NCI-H774 (cell line): ENCODE results near the gene CLEC17A.
"Not testable (repeated sequence)": the region's sequence is repeated elsewhere in the genome, so short reads cannot be mapped to it uniquely, and the experiment has no call there.

ENCODE experiments used
- DNase-seq: peaks from one replicate; lab custom pipeline; 2025; lab: John Stamatoyannopoulos, UW

The CLEC17A gene

GRCh38 chr19:14580623-14581237, 2.2 kb upstream of the CLEC17A start:
- DNase-seq, result no peak

DNA sequence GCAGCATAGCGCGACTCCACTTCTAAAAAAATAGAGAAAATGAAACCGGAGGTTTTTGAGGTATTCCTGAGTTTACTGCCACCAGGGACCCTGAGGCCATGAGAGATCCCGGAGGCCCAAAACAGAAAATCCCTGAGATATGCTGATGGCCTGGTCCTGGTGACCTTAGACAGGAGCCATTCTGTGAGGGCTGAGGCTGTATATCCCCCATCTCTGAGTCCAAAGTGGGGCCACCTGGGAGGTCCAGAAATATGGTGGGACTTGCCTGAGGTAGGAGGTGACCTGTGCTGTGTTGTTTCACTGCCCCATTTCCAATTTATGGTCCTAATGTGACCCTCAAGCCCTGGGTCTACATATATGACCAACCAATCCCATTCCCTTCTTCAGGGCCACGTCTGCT, 1.5 kb downstream of the CLEC17A start:
- not testable (repeated sequence) for DNase-seq

GRCh38 chr19:14585187-14585586, 2.3 kb downstream of the CLEC17A start:
- DNase-seq, result not testable (repeated sequence)

GRCh38 chr19:14589433-14589832, 6.5 kb downstream of the CLEC17A start:
- not testable (repeated sequence) for DNase-seq

- no peak for DNase-seq
Observed at GRCh38 chr19:14595558-14595957, 12.7 kb downstream of the CLEC17A start.

DNA sequence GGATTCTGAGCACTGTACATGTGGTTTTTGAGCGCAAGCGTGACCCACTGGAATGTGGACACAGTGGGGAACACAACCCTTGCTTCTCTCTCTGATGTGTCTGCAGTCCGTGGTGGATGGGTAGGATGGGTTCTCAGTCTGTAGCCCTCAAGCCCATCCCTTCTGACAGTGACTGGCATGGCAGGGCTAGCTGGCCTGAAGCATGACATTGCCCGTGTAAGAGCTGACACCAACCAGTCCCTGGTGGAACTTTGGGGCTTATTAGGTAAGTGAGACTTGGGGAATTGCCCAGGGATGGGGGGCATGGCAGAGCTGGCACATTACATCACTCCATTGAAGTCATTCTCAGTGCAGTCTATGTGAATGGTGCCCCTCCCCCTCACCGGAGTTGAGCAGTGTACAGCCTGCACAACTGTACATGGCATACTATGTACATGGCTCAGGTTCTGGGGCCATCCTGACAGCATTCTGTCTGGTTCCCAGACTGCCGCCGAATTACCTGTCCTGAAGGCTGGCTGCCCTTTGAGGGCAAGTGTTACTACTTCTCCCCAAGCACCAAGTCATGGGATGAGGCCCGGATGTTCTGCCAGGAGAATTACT, 16.8 kb downstream of the CLEC17A start:
- DNase-seq, result no peak

- no peak for DNase-seq
Observed at GRCh38 chr19:14603990-14604387, 21.1 kb downstream of the CLEC17A start.

DNA sequence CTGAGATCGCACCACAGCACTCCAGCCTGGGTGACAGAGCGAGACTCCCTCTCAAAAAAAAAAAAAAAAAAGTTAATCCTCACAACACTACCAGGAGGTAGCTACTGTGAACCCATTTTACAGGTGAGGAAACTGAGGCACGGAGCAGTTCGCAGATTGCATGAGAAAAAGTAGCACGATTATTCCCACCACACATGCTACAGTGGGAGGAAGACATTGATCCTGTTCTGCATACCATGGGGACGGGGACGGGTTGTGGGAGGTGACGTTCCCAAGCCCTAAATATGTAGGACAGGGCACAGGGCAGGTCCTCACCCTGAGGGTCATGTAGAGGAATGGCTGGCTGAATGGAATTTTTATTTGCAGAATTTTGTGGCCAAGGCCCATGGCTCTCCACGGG, 23.7 kb downstream of the CLEC17A start:
- no peak for DNase-seq

DNA sequence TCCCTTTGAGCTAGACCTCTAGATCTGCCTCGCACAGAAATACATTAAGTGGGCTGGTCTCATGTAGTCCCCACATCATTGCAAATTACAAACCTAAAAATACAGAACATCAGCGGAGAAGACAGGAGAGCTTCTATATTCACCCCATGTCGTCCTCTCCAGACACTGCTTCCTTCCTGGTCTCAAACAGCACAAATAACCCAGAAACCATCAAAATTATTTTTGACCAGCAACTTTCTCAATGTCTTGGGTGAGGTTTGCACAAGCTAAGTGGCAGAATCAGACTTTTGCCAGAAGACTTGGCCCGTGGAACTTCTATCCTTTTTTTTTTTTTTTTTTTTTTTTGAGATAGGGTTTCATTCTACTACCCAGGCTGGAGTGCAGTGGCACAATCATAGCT, 28.2 kb downstream of the CLEC17A start:
- no peak for DNase-seq

GRCh38 chr19:14612242-14612641, 29.4 kb downstream of the CLEC17A start:
- not testable (repeated sequence) for DNase-seq

DNA sequence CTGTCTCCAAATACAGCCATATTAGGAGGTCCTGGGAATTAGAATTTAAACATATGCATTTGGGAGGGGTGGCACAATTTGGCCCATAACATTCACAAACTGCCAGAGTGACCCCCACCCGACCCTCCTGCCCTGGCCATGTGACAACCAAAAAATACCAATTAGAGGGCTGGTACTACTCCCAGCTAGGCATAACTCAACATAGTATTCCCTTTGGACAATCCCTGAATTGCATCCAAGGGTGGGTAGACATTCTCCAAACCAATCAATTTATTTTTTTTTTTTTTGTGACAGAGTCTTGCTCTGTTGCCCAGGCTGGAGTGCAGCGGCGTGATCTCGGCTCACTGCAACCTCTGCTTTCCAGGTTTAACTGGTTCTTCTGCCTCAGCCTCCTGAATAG, 29.8 kb downstream of the CLEC17A start:
- no peak for DNase-seq

GRCh38 chr19:14613399-14614098, 30.7 kb downstream of the CLEC17A start:
- DNase-seq, result not testable (repeated sequence)

- DNase-seq, result no peak
Observed at GRCh38 chr19:14614099-14614412, 31.2 kb downstream of the CLEC17A start.

- no peak for DNase-seq
Observed at GRCh38 chr19:14615623-14616022, 32.7 kb downstream of the CLEC17A start.

GRCh38 chr19:14616407-14616806, 33.5 kb downstream of the CLEC17A start:
- DNase-seq, result no peak

DNA sequence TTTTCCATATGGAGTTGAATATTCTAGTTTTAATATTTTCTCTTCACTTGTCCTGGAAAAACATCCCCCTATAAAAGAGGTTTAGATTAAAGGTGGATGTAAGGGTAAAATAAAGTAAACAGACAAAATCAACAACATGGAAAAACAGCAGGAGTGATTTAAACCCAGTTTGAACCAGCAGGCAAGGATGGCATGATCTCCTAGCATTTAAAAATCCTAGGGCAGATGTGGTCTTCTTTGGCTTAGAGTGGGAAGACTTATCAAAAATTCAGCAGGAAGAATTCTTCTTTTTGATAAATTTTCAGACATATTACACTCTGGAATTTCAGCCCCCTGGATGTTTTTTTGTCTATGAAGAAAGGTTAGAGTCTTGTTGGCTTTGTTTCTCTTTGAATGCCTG, 36.5 kb downstream of the CLEC17A start:
- DNase-seq, result no peak

DNA sequence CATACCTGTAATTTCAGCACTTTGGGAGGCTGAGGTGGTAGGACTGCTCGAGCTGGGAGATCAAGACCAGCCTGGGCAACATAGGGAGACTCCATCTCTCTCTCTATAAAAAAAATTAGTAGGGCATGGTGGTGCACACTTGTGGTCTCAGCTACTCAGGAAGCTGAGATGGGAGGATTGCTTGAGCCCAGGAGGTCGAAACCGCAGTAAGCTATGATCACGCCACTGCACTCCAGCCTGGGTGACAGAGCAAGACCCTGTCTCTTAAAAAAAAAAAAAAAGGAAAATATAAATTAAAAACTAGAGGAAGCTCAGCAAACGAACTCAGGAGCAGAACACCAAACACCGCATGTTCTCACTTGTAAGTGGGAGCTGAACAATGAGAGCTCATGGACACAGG, 41.6 kb downstream of the CLEC17A start:
- not testable (repeated sequence) for DNase-seq

GRCh38 chr19:14629557-14629956, 46.7 kb downstream of the CLEC17A start:
- DNase-seq, result no peak

GRCh38 chr19:14632286-14632685, 49.4 kb downstream of the CLEC17A start:
- no peak for DNase-seq

GRCh38 chr19:14639536-14640277, 56.8 kb downstream of the CLEC17A start:
- DNase-seq, result no peak

- DNase-seq, result no peak
Observed at GRCh38 chr19:14648506-14648905, 65.6 kb downstream of the CLEC17A start.

DNA sequence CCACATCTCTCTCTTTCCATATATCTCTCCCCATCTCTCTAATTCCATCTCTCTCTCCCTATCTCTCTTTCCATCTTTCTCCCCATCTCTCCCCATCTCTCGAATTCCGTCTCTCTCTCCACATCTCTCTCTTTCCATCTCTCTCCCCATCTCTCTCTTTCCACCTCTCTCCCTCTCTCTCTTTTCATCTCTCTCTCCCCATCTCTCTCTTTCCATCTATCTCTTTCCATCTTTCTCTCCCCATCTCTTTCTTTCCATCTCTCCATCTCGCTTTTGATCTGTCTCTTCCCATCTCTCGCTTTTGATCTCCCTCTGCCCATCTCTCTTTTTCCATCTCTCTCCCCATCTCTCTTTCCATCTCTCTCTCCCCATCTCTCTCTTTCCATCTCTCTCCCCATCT, 66.1 kb downstream of the CLEC17A start:
- DNase-seq, result no peak

- no peak for DNase-seq
Observed at GRCh38 chr19:14650161-14650560, 67.3 kb downstream of the CLEC17A start.
